GM19397 (cell line): ENCODE data around the gene THAP4.
A peak's percentile ranks its signal among the peaks of the same experiment; 100 is the strongest.

Experiments
- ATAC-seq: cut with Tn5 transposase; IDR thresholded peaks from one replicate; pipeline ENCODE4 v1.9.1; 2021; ENCODE audit warnings: mild to moderate bottlenecking, moderate library complexity; ENCODE audit not compliant: unreplicated experiment

The THAP4 gene

GRCh38 chr2:241640165-241640795 lies 3.3 kb upstream of the THAP4 start:
- no peak for ATAC-seq

GRCh38 chr2:241639385-241639784 lies 2.4 kb upstream of the THAP4 start:
- no peak for ATAC-seq

- ATAC-seq, result no peak
Observed at GRCh38 chr2:241638940-241639339, 2.0 kb upstream of the THAP4 start.

GRCh38 chr2:241637795-241638660 lies 1.1 kb upstream of the THAP4 start:
- ATAC-seq, result peak; percentile 28

GRCh38 chr2:241636182-241637017 lies 558 bp downstream of the THAP4 start:
- ATAC-seq, result peak; percentile 31

DNA sequence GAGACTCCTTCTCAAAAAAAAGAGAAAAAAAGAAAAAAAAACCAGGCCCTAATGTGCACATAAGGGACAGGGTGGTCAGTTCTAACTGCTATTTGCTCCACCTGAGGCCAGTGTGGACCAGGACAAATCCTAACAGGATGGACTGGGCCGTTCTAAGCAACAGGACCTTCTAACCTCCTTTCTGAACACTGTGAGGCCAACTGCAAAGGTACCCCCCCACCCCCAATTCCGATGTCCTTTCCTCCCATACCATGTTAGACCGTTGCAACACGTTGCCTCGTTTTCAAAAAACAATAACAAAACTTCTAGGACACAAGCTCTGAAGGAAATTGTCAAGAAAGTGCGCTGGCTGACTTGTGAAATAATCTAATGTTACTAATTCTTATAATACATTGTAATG lies 1.2 kb downstream of the THAP4 start:
- ATAC-seq, result no peak

- ATAC-seq, result no peak
Observed at GRCh38 chr2:241633561-241633960, 3.4 kb downstream of the THAP4 start.

DNA sequence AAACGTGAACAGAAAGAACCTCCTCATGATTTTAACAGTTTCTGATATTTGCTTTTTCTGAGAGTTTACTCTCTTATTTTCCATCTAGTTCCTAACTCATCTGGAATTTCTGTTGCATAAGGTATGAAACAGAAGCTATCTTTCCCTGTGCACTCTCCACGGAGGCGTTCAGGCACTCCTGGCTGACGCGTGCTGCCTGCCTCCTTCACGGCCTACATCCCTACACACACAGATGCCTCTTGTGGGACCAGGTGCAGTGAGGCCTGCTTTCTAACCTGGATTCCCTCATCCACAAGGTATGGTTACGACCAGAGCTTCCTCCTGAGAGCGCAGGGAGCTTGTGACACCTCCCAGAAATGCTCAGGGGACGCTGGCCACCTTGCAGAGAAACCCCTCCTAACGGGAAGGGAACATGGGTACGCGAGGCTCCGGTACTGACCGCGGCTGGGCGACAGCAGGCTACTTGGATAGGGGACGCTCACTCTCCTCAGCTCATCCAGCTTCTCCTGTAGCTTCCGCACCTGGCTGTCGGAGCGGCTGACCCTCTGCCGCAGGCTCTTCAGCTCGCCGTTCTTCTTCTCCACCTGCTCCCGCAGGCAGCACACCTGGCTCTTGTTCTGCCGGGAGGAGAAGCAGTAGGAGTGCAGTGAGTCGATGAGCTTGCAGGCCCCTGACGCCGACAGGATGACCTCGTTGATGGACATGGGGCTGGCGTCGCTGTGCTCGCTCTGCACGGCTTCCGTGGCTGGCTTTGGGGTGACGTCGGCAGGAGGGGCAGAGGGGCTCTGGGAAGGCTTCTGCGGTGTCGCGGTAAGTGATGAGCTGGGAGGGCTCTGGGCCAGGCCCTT lies 4.3 kb downstream of the THAP4 start:
- no peak for ATAC-seq

- ATAC-seq, result no peak
Observed at GRCh38 chr2:241629762-241630435, 7.1 kb downstream of the THAP4 start.

DNA sequence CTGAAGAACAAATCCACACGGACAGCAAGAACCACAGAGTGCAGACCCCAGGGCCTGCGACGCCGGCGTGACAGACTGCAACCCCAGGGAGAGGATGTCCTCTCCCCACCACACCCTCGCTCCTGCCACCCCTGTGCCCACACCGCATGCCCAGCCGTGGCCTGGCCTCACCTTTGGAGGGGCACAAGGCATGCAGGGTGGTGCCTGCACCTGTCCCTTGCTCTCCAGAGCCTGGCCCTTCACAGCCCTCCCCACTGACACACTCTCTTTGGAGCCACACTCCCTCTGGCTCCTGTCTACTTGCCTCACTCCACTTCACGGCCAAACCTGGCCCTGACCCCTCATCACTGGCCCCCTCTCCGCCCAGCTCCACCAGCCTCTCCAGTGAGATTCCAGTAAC lies 9.3 kb downstream of the THAP4 start:
- no peak for ATAC-seq

GRCh38 chr2:241620419-241620769 lies 16.6 kb downstream of the THAP4 start:
- no peak for ATAC-seq

- no peak for ATAC-seq
Observed at GRCh38 chr2:241619597-241620418, 17.1 kb downstream of the THAP4 start.

DNA sequence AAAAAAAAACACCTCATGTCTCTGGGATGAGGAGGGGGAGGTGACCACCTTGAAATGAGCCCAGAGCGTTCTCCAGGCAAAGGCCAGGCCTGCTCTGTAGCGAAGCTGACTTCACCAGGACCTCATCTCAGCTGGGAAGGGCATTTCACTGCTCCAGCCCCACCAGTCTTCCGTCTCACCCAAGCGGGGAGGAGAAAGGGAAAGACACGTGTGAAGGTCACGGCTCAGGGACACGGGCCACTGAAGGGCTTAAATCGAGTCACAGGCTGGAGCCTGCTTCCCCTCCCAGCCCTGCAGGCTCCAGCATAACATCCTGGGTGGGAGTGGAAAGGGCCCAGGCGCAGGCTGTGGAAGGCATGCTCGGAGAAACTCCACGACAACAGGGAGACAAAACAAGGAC lies 18.1 kb downstream of the THAP4 start:
- no peak for ATAC-seq

DNA sequence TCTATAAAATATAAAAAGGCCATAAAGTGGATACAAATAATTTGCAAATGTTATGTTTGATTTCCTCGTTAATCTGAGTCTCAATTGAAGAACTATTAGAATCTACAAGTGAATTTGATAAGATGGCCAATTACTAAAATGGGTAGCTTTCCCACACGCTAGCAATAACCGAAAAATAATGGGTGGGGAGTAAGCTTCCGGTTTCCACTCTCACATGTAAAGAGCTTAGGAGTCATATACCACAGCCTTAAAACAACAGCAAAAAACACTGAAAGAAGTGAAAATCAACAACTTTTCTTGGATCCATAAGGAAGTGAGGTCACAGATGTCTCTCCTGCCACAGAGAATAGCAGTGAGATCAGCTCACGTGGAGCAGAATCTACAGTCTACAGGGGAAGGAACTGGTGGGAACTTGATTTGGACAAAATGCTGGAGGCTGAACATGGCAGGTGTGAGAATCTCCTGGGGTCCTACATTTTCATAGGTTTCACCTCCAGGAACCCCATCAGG lies 18.6 kb downstream of the THAP4 start:
- no peak for ATAC-seq

DNA sequence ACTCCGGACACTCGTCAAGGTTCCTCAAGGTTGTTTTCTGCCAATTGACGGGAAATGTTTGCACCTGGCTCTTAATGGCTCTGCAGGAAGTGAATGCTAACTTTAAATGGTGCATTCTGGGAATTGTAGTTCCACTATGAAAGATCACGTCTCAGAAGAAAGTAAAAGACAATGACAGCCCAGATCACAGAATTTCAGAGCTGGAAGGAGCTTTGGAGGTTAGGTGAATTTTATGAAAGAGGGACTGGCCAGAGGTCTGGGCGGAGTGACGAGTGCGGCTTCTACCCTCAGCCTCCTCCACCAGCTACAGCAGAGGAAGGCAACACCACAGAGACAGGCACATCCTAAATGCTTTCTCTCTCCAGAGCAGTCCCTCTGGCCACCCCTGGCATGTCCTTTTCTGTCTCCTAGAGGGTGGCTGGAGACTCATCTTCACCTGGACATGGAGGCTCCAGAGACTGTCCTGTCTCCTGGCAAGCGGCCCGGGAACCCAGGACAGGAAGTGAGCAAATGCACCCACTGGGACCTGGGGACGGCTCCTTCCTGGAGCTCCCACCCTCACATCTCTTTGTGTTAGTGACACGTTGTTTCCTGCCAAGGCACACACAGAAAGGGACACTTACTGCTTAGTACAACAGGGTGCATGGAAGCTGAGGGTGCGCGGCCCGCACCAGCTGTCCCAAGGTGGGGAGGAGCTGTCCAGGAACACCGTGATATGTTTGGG lies 19.4 kb downstream of the THAP4 start:
- ATAC-seq, result no peak

- no peak for ATAC-seq
Observed at GRCh38 chr2:241616168-241617125, 20.5 kb downstream of the THAP4 start.

- no peak for ATAC-seq
Observed at GRCh38 chr2:241615522-241616052, 21.4 kb downstream of the THAP4 start.
